ENCODE data around the gene VWA8. TPM values are rescaled to one million over a fixed set of nuclear protein-coding genes. Genes with fewer than 3 reads are reported as not detected.

VWA8 gene
- total and polyA plus RNA-seq, 2 of the 8 experiments (the other 6 are each of a cell fraction or from before 2014, with no cell fraction given), result 5.9 to 19.6 TPM

DNA sequence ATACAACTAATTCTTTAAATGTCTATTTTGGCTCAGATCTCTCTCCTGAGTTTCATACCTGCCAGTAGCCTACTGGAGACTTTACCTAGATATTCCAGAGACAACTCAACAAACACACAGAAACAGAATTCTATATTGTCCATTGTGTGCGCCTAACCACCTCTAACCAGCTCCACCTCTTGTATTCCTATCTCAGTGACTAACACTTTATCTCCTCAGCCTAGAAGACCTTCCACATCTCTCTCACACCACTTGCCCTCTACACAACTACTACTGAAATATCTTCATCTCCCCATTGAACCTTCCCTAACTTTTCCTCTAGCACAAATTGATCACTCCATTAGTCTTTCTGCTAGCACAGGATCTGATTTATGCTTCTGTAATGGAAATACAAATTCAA is 6.7 kb downstream of the VWA8 start:
- Histone ChIP-seq H2AK5ac (ENCODE audit: low read depth, low read length) (no peak overlapping the region), H2BK5ac (ENCODE audit: low read depth, low read length) (no peak overlapping the region), H4K20me1 (replicated peaks in 1 of 2; ENCODE audit: control insufficient read depth in 1 of 2, insufficient read depth in 2 of 2, low read length in 2 of 2) (no peaks in the 10 kb centered on the region), H3K4me1 (replicated peaks in 1 of 4; ENCODE audit: control insufficient read depth in 3 of 4, insufficient read depth in 4 of 4, low read length in 3 of 4) (no peaks in the 10 kb centered on the region), H3K79me1 (ENCODE audit: low read depth, low read length) (peaks cover 6% of the 10 kb centered on the region; the same call in 1 of the 2 replicates), H3K14ac (ENCODE audit: insufficient read length) (no peak overlapping the region), H4K8ac (ENCODE audit: extremely low read depth, insufficient read depth, low read length) (no peak overlapping the region), H4K91ac (replicated peaks; ENCODE audit: insufficient read length, low read length) (no peak overlapping the region), H3K27me3 (replicated peaks in 1 of 4; ENCODE audit: control insufficient read depth in 3 of 4, extremely low read depth in 1 of 4, insufficient read depth in 3 of 4, low read length in 3 of 4) (peaks cover 0 to 1% (median 0%) of the 10 kb centered on the region in 4 experiments; a peak in 1 of 7 replicates), H2BK15ac (ENCODE audit: low read length) (no peak overlapping the region), H3K4me3 (ENCODE audit: extremely low read depth in 1 of 4, insufficient read depth in 2 of 4, low read depth in 3 of 4, low read length in 4 of 4) (no peak overlapping the region), H2BK120ac (replicated peaks; ENCODE audit: low read depth, low read length) (no peak overlapping the region), H3K56ac (replicated peaks; ENCODE audit: insufficient read length, low read depth, low read length) (no peak overlapping the region), H3K18ac (ENCODE audit: extremely low read depth, low read length) (no peak overlapping the region), H4K5ac (ENCODE audit: insufficient read length, low read depth, low read length) (no peak overlapping the region), H3K23me2 (ENCODE audit: low read depth, low read length) (no peaks in the 10 kb centered on the region; the same call in 1 of the 2 replicates), H2BK20ac (ENCODE audit: low read length) (no peak overlapping the region), H3K27ac (ENCODE audit: low read depth, low read length) (no peak overlapping the region), H3K9ac (replicated peaks in 1 of 4; ENCODE audit: extremely low read depth in 1 of 4, low read depth in 3 of 4, low read length in 3 of 4) (no peak overlapping the region), H2BK12ac (ENCODE audit: low read depth, low read length) (no peak overlapping the region), H2AFZ (ENCODE audit: low read length) (no peak overlapping the region), H3K4ac (replicated peaks; ENCODE audit: insufficient read length, low read depth, low read length) (no peak overlapping the region), H3K36me3 (ENCODE audit: control insufficient read depth in 2 of 4, insufficient read depth in 4 of 4, low read length in 3 of 4) (no peaks in the 10 kb centered on the region), H3K23ac (ENCODE audit: insufficient read length) (no peak overlapping the region), H3K79me2 (ENCODE audit: control insufficient read depth in 1 of 2, insufficient read depth in 2 of 2, low read length in 2 of 2) (peaks cover 2 to 70% of the 10 kb centered on the region in 2 experiments; a peak in 2 of 4 replicates), H3K4me2 (ENCODE audit: insufficient read depth in 1 of 2, low read depth in 2 of 2, low read length in 2 of 2) (no peak overlapping the region), H3K9me3 (ENCODE audit: insufficient read depth in 2 of 2, low read depth in 1 of 2, low read length in 1 of 2) (no peaks in the 10 kb centered on the region)
- CTCF ChIA-PET (ENCODE audit: partially characterized antibody), result interaction anchor here (0.6 to 2.9 kb wide), 2 partner anchors 12 to 26 kb away, joined by 3 to 15 read pairs; no protein-coding TSS in a partner anchor
- POLR2A ChIA-PET (ENCODE audit: partially characterized antibody), result no interaction called here
- no peak for FAIRE-seq
- WGBS, 2 experiments (ENCODE audit: extremely low coverage in 1 of 2, insufficient coverage in 1 of 2, insufficient read length in 1 of 2, insufficient replicate concordance in 2 of 2, low coverage in 1 of 2, low lambda C conversion rate in 2 of 2, missing lambda C conversion rate in 1 of 2), result 93% methylated on average over 1 of the region's 1 CpG; no CpG with 5 or more reads in 1 of the 2 experiments
- DNase-seq (ENCODE audit: low read depth in 1 of 2, low spot score in 2 of 2), result no peak
- no peak for TF ChIP-seq SAP30 (IDR thresholded peaks at IDR 0.05; ENCODE audit: insufficient read depth, insufficient replicate concordance, low read length)
- no peak for TF ChIP-seq SP4 (IDR thresholded peaks at IDR 0.05; ENCODE audit: low read length)
- no peak for TF ChIP-seq CHD2 (IDR thresholded peaks at IDR 0.05; ENCODE audit: low read length)
- TF ChIP-seq USF2 (IDR thresholded peaks at IDR 0.05; ENCODE audit: low read length), result no peak
- no peak for TF ChIP-seq CBX5 (IDR thresholded peaks at IDR 0.05; ENCODE audit: low read depth, low read length)
- TF ChIP-seq NRF1 (IDR thresholded peaks at IDR 0.05; ENCODE audit: low read depth, low read length), result no peak
- no peak for TF ChIP-seq TEAD4 (IDR thresholded peaks at IDR 0.05; ENCODE audit: low read depth, low read length)
- TF ChIP-seq TAF7 (optimal IDR thresholded peaks at IDR 0.05; ENCODE audit: borderline replicate concordance, low read depth, low read length), result no peak
- no peak for TF ChIP-seq NANOG (IDR thresholded peaks at IDR 0.05; ENCODE audit: insufficient read depth, low read depth, low read length, poor library complexity, severe bottlenecking)
- TF ChIP-seq SUZ12 (IDR thresholded peaks at IDR 0.05; ENCODE audit: low read length), result no peak
- no peak for TF ChIP-seq CTBP2 (IDR thresholded peaks at IDR 0.05; ENCODE audit: borderline replicate concordance, insufficient read depth, insufficient read length, low read length)
- no peak for TF ChIP-seq KDM1A (IDR thresholded peaks at IDR 0.05; ENCODE audit: borderline replicate concordance, low read length)
- no peak for TF ChIP-seq CHD1 (IDR thresholded peaks at IDR 0.05; ENCODE audit: low read depth, low read length)
